Prostate gland (tissue), 2 donors: ENCODE results near the gene QPCT. TPM values are rescaled to one million over a fixed set of nuclear protein-coding genes. Genes with fewer than 3 reads are reported as not detected.

Experiments
- DNase-seq: peaks from one replicate; pipeline ENCODE4 v3.0.0-alpha.2; 2019; ENCODE audit warnings: low spot score
- H3K27ac ChIP-seq, 2 donors: fragments of 200-600 bp; sonication (generic); 2 replicates each; pipeline ENCODE4 v1.5.1; 2017 to 2019
- H3K27me3 ChIP-seq: fragments of 200-600 bp; sonication (generic); replicated peaks from 2 replicates; pipeline ENCODE4 v1.5.1; 2019; ENCODE audit not compliant: insufficient read depth
- H3K36me3 ChIP-seq, 2 donors: fragments of 200-600 bp; sonication (generic); 1 replicate in 1 of 2; 2 replicates in 1 of 2; pipeline versions ENCODE4 v1.5.1 to v1.8.1; 2017 to 2019
- H3K4me1 ChIP-seq: fragments of 200-600 bp; sonication (generic); replicated peaks from 2 replicates; pipeline ENCODE4 v1.5.1; 2019
- H3K4me3 ChIP-seq, 2 donors: fragments of 200-600 bp; sonication (generic); 2 replicates each; pipeline ENCODE4 v1.5.1; 2017 to 2019
- H3K9me3 ChIP-seq: fragments of 200-600 bp; sonication (generic); 2 replicates; pipeline ENCODE4 v1.5.1; 2017
- CTCF ChIP-seq, 4 experiments: fragments of 200-600 bp in 2 of 4; fragments of 450-650 bp in 2 of 4; sonication (generic) in 2 of 4; IDR thresholded peaks; 1 replicate in 3 of 4; 2 replicates in 1 of 4; pipeline ENCODE4 v1.5.1; 2016 to 2019; ENCODE audit warnings: antibody characterized with exemption in 4 of 4, mild to moderate bottlenecking in 2 of 4, moderate library complexity in 2 of 4
- POLR2A ChIP-seq: fragments of 450-650 bp; IDR thresholded peaks from one replicate; pipeline ENCODE4 v1.6.1; 2016; ENCODE audit warnings: antibody characterized with exemption, mild to moderate bottlenecking
- POLR2AphosphoS5 ChIP-seq: sonication (generic); formaldehyde crosslinking; IDR thresholded peaks from one replicate; pipeline ENCODE4 v1.6.1; 2017; ENCODE audit warnings: antibody characterized with exemption
- WGBS: methylation state at CpG from one replicate; pipeline ENCODE4 v1.1.5; 2018; 5-methylcytosine and 5-hydroxymethylcytosine counted together
- intact Hi-C: fragments of 100-400 bp; cut with DNase I; formaldehyde crosslinking; loops from one replicate; pipeline ENCODE4 v1.14.2; 2022
- total RNA-seq, 2 donors: library from RNA; depleted of rRNA; stranded (reverse); fragments of >200 nt; gene quantifications; one replicate each; pipeline ENCODE4 v1.1.0, GENCODE V29; 2016

QPCT gene
- total RNA-seq, 2 donors from 2014 or later = 5.3 to 11.7 TPM

DNA sequence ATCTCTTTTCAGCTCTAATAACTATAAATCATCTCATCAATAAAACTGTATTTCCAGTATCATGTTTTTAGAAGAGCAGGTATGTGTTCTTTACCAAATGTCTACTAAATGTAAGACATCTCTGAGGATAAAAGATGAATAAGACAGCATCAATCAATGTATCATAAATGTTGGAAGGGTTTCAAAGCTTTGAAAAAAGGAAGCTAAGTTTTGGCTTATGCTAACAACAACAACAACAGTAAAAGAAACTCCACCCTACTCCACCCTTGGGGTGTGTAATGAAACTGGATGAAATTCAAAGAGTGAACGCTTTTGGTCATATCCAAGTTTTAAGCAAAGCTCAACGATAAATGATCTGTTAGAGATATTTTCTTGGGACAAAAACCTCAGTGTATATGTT is 36.9 kb upstream of the QPCT start:
- 85% methylated on average over 2 of the region's 2 CpGs for WGBS
- no peaks in the 10 kb centered on the region for H3K4me1 ChIP-seq
- intact Hi-C loops = no loop called here

GRCh38 chr2:37315364-37315763 is 29.1 kb upstream of the QPCT start:
- Histone ChIP-seq H3K36me3 (no peaks in the 10 kb centered on the region), H3K4me1 (no peaks in the 10 kb centered on the region), H3K27ac (no peak overlapping the region), H3K9me3 (no peaks in the 10 kb centered on the region), H3K4me3 (no peak overlapping the region), H3K27me3 (no peaks in the 10 kb centered on the region)
- 85% methylated on average over 3 of the region's 3 CpGs for WGBS
- TF ChIP-seq POLR2A (no peak), POLR2AphosphoS5 (no peak), CTCF (IDR thresholded peaks at IDR 0.05) (no peak)
- intact Hi-C loops = no loop called here
- DNase-seq = no peak

More for the DNA sequence above, 36.9 kb upstream of the QPCT start:
- TF ChIP-seq POLR2AphosphoS5 (no peak), CTCF (IDR thresholded peaks at IDR 0.05) (no peak), POLR2A (no peak)
- Histone ChIP-seq H3K9me3 (no peaks in the 10 kb centered on the region), H3K4me3 (no peak overlapping the region), H3K27me3 (no peaks in the 10 kb centered on the region), H3K27ac (no peak overlapping the region), H3K36me3 (no peaks in the 10 kb centered on the region)
- DNase-seq = no peak

- TF ChIP-seq POLR2A (no peak), POLR2AphosphoS5 (no peak), CTCF (IDR thresholded peaks at IDR 0.05) (no peak)
These were observed 28.2 kb upstream of the QPCT start for GRCh38 chr2:37316181-37316580.

DNA sequence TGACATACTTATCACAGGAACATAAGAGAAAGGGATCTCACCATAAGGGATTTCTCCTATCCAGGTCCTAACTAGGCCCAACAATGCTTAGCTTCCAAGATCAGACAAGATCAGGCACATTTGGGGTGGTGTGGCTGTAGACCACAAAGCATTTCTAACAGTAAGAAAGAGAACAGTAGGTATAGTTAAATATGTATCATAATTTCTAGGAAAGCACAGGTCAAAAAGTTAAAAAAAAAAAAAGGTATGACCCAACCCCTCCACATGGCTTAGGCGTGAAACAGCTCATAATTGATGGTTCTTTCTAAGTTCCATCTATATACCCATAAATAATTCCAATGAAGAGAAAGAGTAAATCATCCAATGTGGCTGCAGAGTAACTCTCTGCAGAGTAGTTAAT is 26.7 kb upstream of the QPCT start:
- no peak overlapping the region for H3K27ac ChIP-seq
- no peaks in the 10 kb centered on the region for H3K36me3 ChIP-seq
- no peaks in the 10 kb centered on the region for H3K27me3 ChIP-seq
- no peaks in the 10 kb centered on the region for H3K4me1 ChIP-seq
- H3K9me3 ChIP-seq = no peaks in the 10 kb centered on the region
- H3K4me3 ChIP-seq = no peak overlapping the region
- intact Hi-C loops = no loop called here
- WGBS = 87% methylated on average over 1 of the region's 1 CpG
- DNase-seq = no peak
- TF ChIP-seq POLR2A (no peak), CTCF (IDR thresholded peaks at IDR 0.05) (no peak), POLR2AphosphoS5 (no peak)

More at GRCh38 chr2:37316181-37316580, 28.2 kb upstream of the QPCT start:
- no peak for DNase-seq
- H3K9me3 ChIP-seq = no peaks in the 10 kb centered on the region
- WGBS = 82% methylated on average over 5 of the region's 5 CpGs
- H3K27ac ChIP-seq = no peak overlapping the region
- intact Hi-C loops = no loop called here
- H3K36me3 ChIP-seq = no peaks in the 10 kb centered on the region
- no peaks in the 10 kb centered on the region for H3K27me3 ChIP-seq
- no peaks in the 10 kb centered on the region for H3K4me1 ChIP-seq
- no peak overlapping the region for H3K4me3 ChIP-seq

GRCh38 chr2:37318401-37318800 is 26.0 kb upstream of the QPCT start:
- H3K9me3 ChIP-seq = no peaks in the 10 kb centered on the region
- H3K36me3 ChIP-seq = no peaks in the 10 kb centered on the region
- no peak overlapping the region for H3K4me3 ChIP-seq
- WGBS = 70% methylated on average over 5 of the region's 5 CpGs
- TF ChIP-seq POLR2AphosphoS5 = no peak
- TF ChIP-seq POLR2A = no peak
- no peak for TF ChIP-seq CTCF (IDR thresholded peaks at IDR 0.05)
- no peaks in the 10 kb centered on the region for H3K4me1 ChIP-seq
- no peak for DNase-seq
- no peaks in the 10 kb centered on the region for H3K27me3 ChIP-seq
- intact Hi-C loops = no loop called here
- H3K27ac ChIP-seq = no peak overlapping the region
